Measurements from ENCODE around the gene DNAJC30. TPM values are rescaled to one million over a fixed set of nuclear protein-coding genes. Genes with fewer than 3 reads are reported as not detected.
"Not testable (repeated sequence)": the region's sequence is repeated elsewhere in the genome, so short reads cannot be mapped to it uniquely, and the experiment has no call there.

The DNAJC30 gene
- total and polyA plus RNA-seq, 9 donors: 3.1 to 8.0 (median 6.3) TPM

DNA sequence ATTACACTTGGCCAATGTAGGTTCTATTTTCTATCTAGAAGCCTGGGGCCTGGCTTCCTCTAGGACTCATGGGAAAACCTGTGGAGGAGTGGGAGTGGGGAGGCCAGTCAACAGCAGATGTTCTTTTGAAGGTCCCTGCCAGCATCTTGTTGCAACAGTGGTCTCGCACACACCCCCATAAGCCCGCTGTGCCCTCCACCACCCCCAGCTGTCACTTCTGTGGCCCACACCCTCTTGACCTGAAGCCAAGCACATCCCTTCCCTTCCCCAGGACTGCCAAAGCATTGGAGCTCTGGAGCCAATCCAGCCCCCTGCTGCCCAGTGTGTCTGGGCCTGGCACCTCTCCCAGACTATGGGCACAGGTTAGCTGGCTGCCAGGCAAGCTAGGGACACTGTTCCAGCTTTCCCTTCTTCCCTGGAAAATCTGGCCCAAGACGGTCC lies 38.1 kb upstream of the DNAJC30 start:
- Histone ChIP-seq H3K27ac (ENCODE audit: low read length) (peak overlapping the region; percentile 86), H3K4me3 (ENCODE audit: low read length) (no peak overlapping the region), H3K36me3 (ENCODE audit: control insufficient read depth, insufficient read depth, low read length) (no peaks in the 10 kb centered on the region), H3K9me3 (replicated peaks; ENCODE audit: control insufficient read depth, low read depth, low read length) (no peaks in the 10 kb centered on the region), H3K4me1 (ENCODE audit: control insufficient read depth, insufficient read depth, low read length) (peaks cover 45% of the 10 kb centered on the region), H3K27me3 (ENCODE audit: control insufficient read depth, insufficient read depth, low read length) (peaks cover 3% of the 10 kb centered on the region)
- DNase-seq: peak; percentile 92
- WGBS (ENCODE audit: insufficient coverage): 50% methylated on average over 3 of the region's 3 CpGs

DNA sequence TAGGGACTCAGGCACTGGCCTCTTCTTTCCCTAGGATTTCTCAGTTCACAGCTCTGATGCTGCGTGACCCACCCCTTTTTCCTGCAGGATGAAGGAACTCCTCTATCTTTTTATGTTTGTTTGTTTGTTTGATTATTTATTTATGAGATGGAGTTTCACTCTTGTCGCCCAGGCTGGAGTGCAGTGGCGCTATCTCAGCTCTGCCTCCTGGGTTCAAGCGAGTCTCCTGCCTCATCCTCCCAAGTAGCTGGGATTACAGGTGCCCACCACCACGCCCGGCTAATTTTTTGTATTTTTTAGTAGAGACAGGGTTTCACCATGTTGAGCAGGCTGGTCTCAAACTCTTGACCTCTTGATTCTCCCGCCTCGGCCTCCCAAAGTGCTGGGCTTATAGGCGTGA lies 37.2 kb upstream of the DNAJC30 start:
- not testable (repeated sequence) for DNase-seq; H3K4me3 ChIP-seq (ENCODE audit: low read length); H3K9me3 ChIP-seq (replicated peaks; ENCODE audit: control insufficient read depth, low read depth, low read length); H3K36me3 ChIP-seq (ENCODE audit: control insufficient read depth, insufficient read depth, low read length); H3K27me3 ChIP-seq (ENCODE audit: control insufficient read depth, insufficient read depth, low read length); H3K27ac ChIP-seq (ENCODE audit: low read length)
- WGBS (ENCODE audit: insufficient coverage): 89% methylated on average over 6 of the region's 9 CpGs
- peaks cover 54% of the 10 kb centered on the region for H3K4me1 ChIP-seq (ENCODE audit: control insufficient read depth, insufficient read depth, low read length)

DNA sequence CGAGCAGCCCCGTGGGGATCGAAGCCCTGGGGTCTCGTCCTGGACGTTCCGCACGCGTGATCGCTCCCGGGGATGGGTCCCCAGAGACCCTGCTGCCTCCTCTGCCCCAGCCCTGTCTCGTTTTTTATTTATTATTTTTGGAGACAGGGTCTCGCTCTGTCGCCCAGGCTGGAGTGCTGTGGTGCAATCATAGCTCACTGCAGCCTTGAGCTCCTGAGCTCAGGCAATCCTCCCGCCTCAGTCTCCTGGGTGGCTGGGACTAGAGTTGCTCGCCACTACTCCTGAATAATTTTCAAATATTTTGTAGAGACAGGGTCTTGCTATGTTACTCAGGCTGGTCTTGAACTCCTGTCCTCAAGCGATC lies 36.5 kb upstream of the DNAJC30 start:
- H3K9me3 ChIP-seq (replicated peaks; ENCODE audit: control insufficient read depth, low read depth, low read length): no peaks in the 10 kb centered on the region
- H3K4me1 ChIP-seq (ENCODE audit: control insufficient read depth, insufficient read depth, low read length): peaks cover 58% of the 10 kb centered on the region
- no peaks in the 10 kb centered on the region for H3K36me3 ChIP-seq (ENCODE audit: control insufficient read depth, insufficient read depth, low read length)
- H3K27me3 ChIP-seq (ENCODE audit: control insufficient read depth, insufficient read depth, low read length): peaks cover 3% of the 10 kb centered on the region
- DNase-seq: no peak
- no peak overlapping the region for H3K27ac ChIP-seq (ENCODE audit: low read length)
- 21% methylated on average over 4 of the region's 16 CpGs for WGBS (ENCODE audit: insufficient coverage)
- H3K4me3 ChIP-seq (ENCODE audit: low read length): peak overlapping the region; percentile 31

DNA sequence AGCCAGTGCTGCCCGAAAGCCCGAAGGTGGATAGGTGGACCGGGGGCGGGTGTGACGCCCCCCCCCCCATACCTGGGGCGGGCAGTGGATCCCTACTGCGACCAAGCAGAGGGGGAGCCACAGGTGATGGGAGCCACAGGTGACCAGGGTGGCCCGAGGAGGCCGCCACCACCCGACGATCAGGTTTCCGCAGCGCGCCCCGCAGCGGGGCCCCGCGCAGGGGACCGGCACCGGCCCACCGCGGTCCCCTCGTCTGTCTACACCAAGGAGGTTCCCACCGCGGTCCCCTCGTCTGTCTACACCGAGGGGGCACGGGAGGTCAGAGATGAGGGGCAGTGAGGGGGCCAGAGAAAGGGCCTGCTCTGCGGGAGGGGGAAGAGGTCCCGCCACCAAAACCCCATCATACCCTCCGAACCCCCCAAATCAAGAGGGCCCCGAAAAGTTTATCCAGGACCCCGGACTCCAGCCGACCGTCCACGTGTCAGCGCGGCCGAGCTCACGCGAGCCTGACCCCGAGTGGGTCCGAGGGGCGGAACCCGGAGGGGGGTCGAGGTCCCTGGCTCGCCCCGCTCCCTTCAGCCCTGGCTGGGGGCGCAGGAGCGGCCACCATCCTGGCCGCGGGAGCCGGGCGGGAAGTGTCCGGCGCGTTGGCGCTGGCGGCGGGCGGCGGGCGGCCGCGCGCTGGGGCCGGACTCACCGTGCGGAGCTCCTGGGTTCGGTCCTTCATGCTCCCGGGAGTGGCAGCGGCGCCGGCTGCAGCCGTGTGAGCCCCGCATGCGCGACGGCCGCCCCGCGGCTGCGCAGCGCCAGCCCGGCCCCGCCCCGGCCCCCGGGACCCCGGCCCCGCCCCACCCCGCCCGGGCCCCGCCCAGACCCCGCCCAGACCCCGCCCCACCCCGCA lies 35.9 kb upstream of the DNAJC30 start, which contains the start of gene STX1A:
STX1A (minus strand) TSS at position 765 of the 901 bp plus-strand sequence; CDS start at position 727, 38 bp downstream.
- Histone ChIP-seq H3K27ac (ENCODE audit: low read length) (no peak within 1 kb of the TSS), H3K36me3 (ENCODE audit: control insufficient read depth, insufficient read depth, low read length) (no peaks in the 10 kb centered on the region), H3K4me3 (ENCODE audit: low read length) (peak within 1 kb of the TSS; percentile 74), H3K27me3 (ENCODE audit: control insufficient read depth, insufficient read depth, low read length) (peaks cover 3% of the 10 kb centered on the region), H3K4me1 (ENCODE audit: control insufficient read depth, insufficient read depth, low read length) (peaks cover 58% of the 10 kb centered on the region), H3K9me3 (replicated peaks; ENCODE audit: control insufficient read depth, low read depth, low read length) (no peaks in the 10 kb centered on the region)
- under 1% methylated on average over 64 of the region's 96 CpGs for WGBS (ENCODE audit: insufficient coverage)
- peak; percentile 75 for DNase-seq

DNA sequence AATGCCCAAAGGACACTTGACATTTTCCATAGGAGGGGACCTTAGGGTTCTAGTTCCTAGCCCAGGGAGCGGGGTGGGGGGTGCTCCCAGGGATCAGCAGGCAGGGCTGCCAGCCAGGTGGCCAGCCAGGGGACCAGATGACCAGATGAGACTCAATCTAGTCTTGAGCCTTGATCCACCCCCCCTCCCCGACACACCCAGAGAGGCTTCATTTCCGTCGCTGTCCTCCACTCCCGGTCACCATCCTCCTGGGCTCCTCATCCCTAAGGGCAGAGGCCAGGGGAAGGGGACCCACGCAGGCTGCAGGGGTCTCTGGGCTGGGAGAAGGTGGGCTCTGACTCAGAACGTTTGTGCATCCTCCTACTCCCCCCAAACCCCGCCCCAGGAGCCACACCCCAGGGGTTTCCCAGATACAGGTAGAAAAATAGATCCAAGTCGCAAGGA lies 35.2 kb upstream of the DNAJC30 start:
- no peaks in the 10 kb centered on the region for H3K36me3 ChIP-seq (ENCODE audit: control insufficient read depth, insufficient read depth, low read length)
- H3K4me1 ChIP-seq (ENCODE audit: control insufficient read depth, insufficient read depth, low read length): peaks cover 58% of the 10 kb centered on the region
- WGBS (ENCODE audit: insufficient coverage): 0% methylated on average over 1 of the region's 9 CpGs
- peaks cover 3% of the 10 kb centered on the region for H3K27me3 ChIP-seq (ENCODE audit: control insufficient read depth, insufficient read depth, low read length)
- DNase-seq: no peak
- H3K4me3 ChIP-seq (ENCODE audit: low read length): peak overlapping the region; percentile 74
- no peak overlapping the region for H3K27ac ChIP-seq (ENCODE audit: low read length)
- H3K9me3 ChIP-seq (replicated peaks; ENCODE audit: control insufficient read depth, low read depth, low read length): no peaks in the 10 kb centered on the region

DNA sequence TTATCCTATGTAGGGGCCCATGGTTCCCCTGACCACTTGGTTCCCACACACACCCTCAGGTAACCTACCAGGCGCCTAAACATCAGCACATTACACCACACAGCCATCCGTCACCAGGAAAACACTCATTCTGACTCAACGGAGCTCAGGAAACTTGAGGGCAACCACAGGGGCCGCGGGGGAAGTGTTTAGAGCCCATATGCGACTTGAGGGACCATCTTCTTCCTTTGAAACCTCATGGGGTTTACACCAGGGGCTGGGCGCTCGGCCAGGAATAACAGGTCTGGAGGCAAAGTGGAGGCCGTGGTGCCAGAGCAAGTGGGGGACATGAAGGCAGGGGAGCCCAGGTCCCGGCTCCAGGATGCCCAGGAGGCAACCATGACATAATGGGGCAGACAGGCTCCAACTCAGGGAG lies 34.7 kb upstream of the DNAJC30 start:
- Histone ChIP-seq H3K9me3 (replicated peaks; ENCODE audit: control insufficient read depth, low read depth, low read length) (no peaks in the 10 kb centered on the region), H3K4me1 (ENCODE audit: control insufficient read depth, insufficient read depth, low read length) (peaks cover 58% of the 10 kb centered on the region), H3K27ac (ENCODE audit: low read length) (no peak overlapping the region), H3K27me3 (ENCODE audit: control insufficient read depth, insufficient read depth, low read length) (peaks cover 3% of the 10 kb centered on the region), H3K4me3 (ENCODE audit: low read length) (peak overlapping the region; percentile 3), H3K36me3 (ENCODE audit: control insufficient read depth, insufficient read depth, low read length) (no peaks in the 10 kb centered on the region)
- WGBS (ENCODE audit: insufficient coverage): 60% methylated on average over 9 of the region's 10 CpGs
- DNase-seq: no peak

DNA sequence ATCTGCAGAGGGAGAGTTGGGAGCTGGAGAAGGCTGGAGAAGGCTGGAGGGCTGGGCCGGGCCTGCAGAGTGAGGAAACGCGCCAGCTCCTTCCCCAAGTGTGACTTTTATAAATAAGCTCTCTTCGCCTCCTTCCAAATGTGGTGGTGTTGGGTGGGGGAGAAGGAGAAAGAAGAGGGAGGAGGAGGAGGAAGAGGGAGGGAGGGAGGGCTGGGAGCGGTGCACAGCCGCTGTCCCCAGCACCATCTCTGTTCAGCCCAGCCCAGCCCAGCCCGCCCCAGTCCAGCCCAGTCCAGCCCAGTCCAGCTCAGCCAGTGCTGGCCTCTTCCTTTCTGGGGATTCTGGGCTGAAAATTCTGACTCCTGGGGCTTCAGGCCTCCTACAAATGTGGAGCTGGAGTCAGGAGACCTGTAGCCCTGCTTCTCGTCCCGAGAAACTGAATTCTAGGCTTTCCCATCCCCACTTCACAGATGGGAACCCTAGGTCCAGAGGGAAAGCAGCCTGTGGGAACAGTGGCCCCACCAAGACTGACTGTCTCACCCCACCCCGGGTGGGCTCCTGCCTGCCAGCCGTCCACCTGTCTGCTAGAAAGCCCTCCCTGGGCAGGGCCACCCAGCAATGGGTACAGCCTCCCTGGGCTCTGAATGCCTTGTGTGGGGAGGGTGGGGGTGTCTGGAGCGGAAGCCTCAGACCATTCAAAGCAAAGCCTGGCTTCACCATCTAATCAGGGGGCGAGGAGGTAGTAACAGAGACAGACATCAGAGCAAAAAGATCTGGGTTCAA lies 34.0 kb upstream of the DNAJC30 start:
- Histone ChIP-seq H3K9me3 (replicated peaks; ENCODE audit: control insufficient read depth, low read depth, low read length) (no peaks in the 10 kb centered on the region), H3K36me3 (ENCODE audit: control insufficient read depth, insufficient read depth, low read length) (no peaks in the 10 kb centered on the region), H3K4me1 (ENCODE audit: control insufficient read depth, insufficient read depth, low read length) (peaks cover 58% of the 10 kb centered on the region), H3K27me3 (ENCODE audit: control insufficient read depth, insufficient read depth, low read length) (peaks cover 3% of the 10 kb centered on the region), H3K4me3 (ENCODE audit: low read length) (no peak overlapping the region), H3K27ac (ENCODE audit: low read length) (no peak overlapping the region)
- 86% methylated on average over 2 of the region's 13 CpGs for WGBS (ENCODE audit: insufficient coverage)
- peak; percentile 87 for DNase-seq

DNA sequence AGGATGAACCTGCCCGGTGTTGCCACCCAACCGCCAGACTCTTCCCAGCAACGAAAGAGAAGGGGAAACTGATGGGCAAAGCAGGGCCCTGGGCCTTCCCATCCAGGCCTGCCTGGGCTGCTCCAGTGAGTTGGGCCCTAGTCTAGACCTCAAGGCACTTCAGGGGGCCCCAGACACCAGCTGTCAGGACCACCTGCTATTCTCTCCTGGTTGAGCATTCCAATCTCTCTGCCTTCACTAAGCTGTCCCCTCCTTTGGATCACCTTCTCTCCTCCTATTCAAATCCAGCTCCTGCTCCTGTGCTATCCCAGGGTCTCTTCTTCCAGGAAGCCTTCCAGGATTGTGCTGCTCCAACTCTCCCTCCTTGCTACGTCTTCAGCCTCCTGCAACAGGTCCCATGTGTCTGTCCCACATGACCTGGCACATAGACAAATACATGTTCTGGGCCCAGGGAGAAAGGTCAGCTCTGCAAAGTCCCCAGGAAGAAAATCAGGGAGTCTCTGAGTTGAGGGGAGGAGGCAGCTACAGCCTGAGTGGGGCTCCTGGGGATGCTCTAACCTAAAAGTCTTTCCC lies 33.2 kb upstream of the DNAJC30 start:
- Histone ChIP-seq H3K4me3 (ENCODE audit: low read length) (no peak overlapping the region), H3K36me3 (ENCODE audit: control insufficient read depth, insufficient read depth, low read length) (no peaks in the 10 kb centered on the region), H3K4me1 (ENCODE audit: control insufficient read depth, insufficient read depth, low read length) (peaks cover 53% of the 10 kb centered on the region), H3K27me3 (ENCODE audit: control insufficient read depth, insufficient read depth, low read length) (peaks cover 3% of the 10 kb centered on the region), H3K27ac (ENCODE audit: low read length) (peak overlapping the region; percentile 52), H3K9me3 (replicated peaks; ENCODE audit: control insufficient read depth, low read depth, low read length) (no peaks in the 10 kb centered on the region)
- DNase-seq: no peak
- WGBS (ENCODE audit: insufficient coverage): 62% methylated on average over 4 of the region's 4 CpGs

DNA sequence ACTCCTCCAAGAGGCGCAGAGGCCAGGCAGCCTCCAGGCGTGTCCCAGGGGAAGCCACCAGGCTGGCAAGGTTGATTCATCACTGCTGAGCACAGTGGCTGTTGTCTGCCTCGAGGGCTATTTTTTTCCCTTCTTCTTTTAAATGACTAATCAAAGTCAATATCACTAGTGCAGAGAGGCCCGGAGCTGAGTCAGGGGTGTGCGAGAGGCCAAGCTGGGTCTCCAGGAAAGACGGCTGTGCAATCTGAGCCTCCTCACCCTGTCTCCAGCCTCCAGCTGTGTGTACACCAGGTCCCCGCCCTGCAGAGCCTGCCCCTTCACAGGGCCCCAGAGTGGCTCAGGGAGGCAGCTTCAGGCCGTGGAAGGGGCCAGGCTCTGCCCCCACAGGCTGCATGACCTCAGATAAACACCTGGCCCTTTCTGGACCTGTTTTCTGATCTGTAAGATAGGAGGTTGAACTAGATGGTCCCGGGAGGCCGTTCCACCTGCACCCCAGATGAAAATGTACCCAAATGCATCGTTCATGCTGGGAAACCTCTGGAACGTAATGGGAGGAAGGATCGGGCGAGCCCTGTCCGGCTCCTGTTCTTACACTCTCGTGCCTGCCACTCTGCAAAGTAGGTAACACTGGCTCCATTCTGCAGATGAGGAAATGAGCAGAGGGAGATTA lies 32.5 kb upstream of the DNAJC30 start:
- 43% methylated on average over 9 of the region's 16 CpGs for WGBS (ENCODE audit: insufficient coverage)
- peak; percentile 87 for DNase-seq
- Histone ChIP-seq H3K4me3 (ENCODE audit: low read length) (no peak overlapping the region), H3K9me3 (replicated peaks; ENCODE audit: control insufficient read depth, low read depth, low read length) (no peaks in the 10 kb centered on the region), H3K36me3 (ENCODE audit: control insufficient read depth, insufficient read depth, low read length) (no peaks in the 10 kb centered on the region), H3K27me3 (ENCODE audit: control insufficient read depth, insufficient read depth, low read length) (peaks cover 3% of the 10 kb centered on the region), H3K27ac (ENCODE audit: low read length) (peak overlapping the region; percentile 75), H3K4me1 (ENCODE audit: control insufficient read depth, insufficient read depth, low read length) (peaks cover 47% of the 10 kb centered on the region)
